ENCODE data around the gene SLC22A23. TPM values are rescaled to one million over a fixed set of nuclear protein-coding genes. Genes with fewer than 3 reads are reported as not detected.
A peak's percentile ranks its signal among the peaks of the same experiment; 100 is the strongest.

The SLC22A23 gene
- total RNA-seq, 1 donor from 2014 or later, result 102 TPM

- Mint-ChIP-seq H3K4me1 (ENCODE audit: low read depth, unreplicated experiment) (peaks cover 81% of the 10 kb centered on the region), H3K27me3 (ENCODE audit: unreplicated experiment) (peaks cover 17% of the 10 kb centered on the region), H3K27ac (ENCODE audit: unreplicated experiment) (peak overlapping the region; percentile 56), H3K4me3 (ENCODE audit: unreplicated experiment) (no peak overlapping the region), H3K9me3 (ENCODE audit: unreplicated experiment) (peaks cover 16% of the 10 kb centered on the region), H3K36me3 (ENCODE audit: unreplicated experiment) (no peaks in the 10 kb centered on the region)
- DNase-seq, result no peak
- no peak for TF ChIP-seq CTCF (IDR thresholded peaks at IDR 0.05; ENCODE audit: partially characterized antibody, unreplicated experiment)
Observed at GRCh38 chr6:3336066-3336786, 120.6 kb downstream of the SLC22A23 start.

- Mint-ChIP-seq H3K4me3 (ENCODE audit: unreplicated experiment) (no peak overlapping the region), H3K9me3 (ENCODE audit: unreplicated experiment) (peaks cover 12% of the 10 kb centered on the region), H3K36me3 (ENCODE audit: unreplicated experiment) (no peaks in the 10 kb centered on the region), H3K27me3 (ENCODE audit: unreplicated experiment) (peaks cover 9% of the 10 kb centered on the region), H3K4me1 (ENCODE audit: low read depth, unreplicated experiment) (peaks cover 73% of the 10 kb centered on the region), H3K27ac (ENCODE audit: unreplicated experiment) (peak overlapping the region; percentile 48)
- DNase-seq, result no peak
- TF ChIP-seq CTCF (IDR thresholded peaks at IDR 0.05; ENCODE audit: partially characterized antibody, unreplicated experiment), result no peak
Observed at GRCh38 chr6:3335169-3335568, 121.7 kb downstream of the SLC22A23 start.

- TF ChIP-seq CTCF (IDR thresholded peaks at IDR 0.05; ENCODE audit: partially characterized antibody, unreplicated experiment), result no peak
- peaks cover 71% of the 10 kb centered on the region for H3K4me1 Mint-ChIP-seq (ENCODE audit: low read depth, unreplicated experiment)
- H3K27me3 Mint-ChIP-seq (ENCODE audit: unreplicated experiment), result peaks cover 8% of the 10 kb centered on the region
- no peak overlapping the region for H3K4me3 Mint-ChIP-seq (ENCODE audit: unreplicated experiment)
- DNase-seq, result no peak
- H3K9me3 Mint-ChIP-seq (ENCODE audit: unreplicated experiment), result peaks cover 12% of the 10 kb centered on the region
- H3K36me3 Mint-ChIP-seq (ENCODE audit: unreplicated experiment), result no peaks in the 10 kb centered on the region
- peak overlapping the region; percentile 48 for H3K27ac Mint-ChIP-seq (ENCODE audit: unreplicated experiment)
Observed at GRCh38 chr6:3334555-3334954, 122.3 kb downstream of the SLC22A23 start.

- peak overlapping the region; percentile 80 for H3K27ac Mint-ChIP-seq (ENCODE audit: unreplicated experiment)
- H3K27me3 Mint-ChIP-seq (ENCODE audit: unreplicated experiment), result peaks cover 3% of the 10 kb centered on the region
- DNase-seq, result peak; percentile 55
- TF ChIP-seq CTCF (IDR thresholded peaks at IDR 0.05; ENCODE audit: partially characterized antibody, unreplicated experiment), result no peak
- peaks cover 8% of the 10 kb centered on the region for H3K9me3 Mint-ChIP-seq (ENCODE audit: unreplicated experiment)
- H3K4me1 Mint-ChIP-seq (ENCODE audit: low read depth, unreplicated experiment), result peaks cover 61% of the 10 kb centered on the region
- no peaks in the 10 kb centered on the region for H3K36me3 Mint-ChIP-seq (ENCODE audit: unreplicated experiment)
- H3K4me3 Mint-ChIP-seq (ENCODE audit: unreplicated experiment), result peak overlapping the region; percentile 36
Observed at GRCh38 chr6:3333263-3333662, 123.6 kb downstream of the SLC22A23 start.

GRCh38 chr6:3331971-3332370, 124.9 kb downstream of the SLC22A23 start:
- peaks cover 6% of the 10 kb centered on the region for H3K27me3 Mint-ChIP-seq (ENCODE audit: unreplicated experiment)
- no peaks in the 10 kb centered on the region for H3K36me3 Mint-ChIP-seq (ENCODE audit: unreplicated experiment)
- H3K27ac Mint-ChIP-seq (ENCODE audit: unreplicated experiment), result no peak overlapping the region

More at GRCh38 chr6:3331971-3332370, 124.9 kb downstream of the SLC22A23 start:
- Mint-ChIP-seq H3K4me1 (ENCODE audit: low read depth, unreplicated experiment) (peaks cover 53% of the 10 kb centered on the region), H3K4me3 (ENCODE audit: unreplicated experiment) (no peak overlapping the region), H3K9me3 (ENCODE audit: unreplicated experiment) (peaks cover 4% of the 10 kb centered on the region)
- DNase-seq, result no peak
- TF ChIP-seq CTCF (IDR thresholded peaks at IDR 0.05; ENCODE audit: partially characterized antibody, unreplicated experiment), result no peak

Measured in glutamatergic neuron (in vitro differentiated cells).